NB4 (cell line): ENCODE results near the gene ACSM5.
"Not testable (repeated sequence)": the region's sequence is repeated elsewhere in the genome, so short reads cannot be mapped to it uniquely, and the experiment has no call there.

Experiments used
- DNase-seq: peaks from one replicate; pipeline ENCODE4 v3.0.0; 2010; ENCODE audit warnings: low read depth
- H3K4me3 ChIP-seq: one replicate; pipeline ENCODE4 v1.5.1; 2011; ENCODE audit warnings: mild to moderate bottlenecking, low read depth, low read length, moderate library complexity
- CTCF ChIP-seq: IDR thresholded peaks from one replicate; pipeline ENCODE4 v1.5.1; 2012; ENCODE audit warnings: low read depth, low read length
- MAX ChIP-seq: IDR thresholded peaks from 2 replicates; pipeline ENCODE4 v1.6.1; 2011; ENCODE audit warnings: low read depth, low read length
- MYC ChIP-seq: IDR thresholded peaks from 2 replicates; pipeline ENCODE4 v1.6.1; 2011; ENCODE audit warnings: low read depth, low read length
- POLR2A ChIP-seq: IDR thresholded peaks from 2 replicates; pipeline ENCODE4 v1.6.1; 2011; ENCODE audit warnings: mild to moderate bottlenecking; ENCODE audit not compliant: insufficient read length; ENCODE audit errors: extremely low read depth

ACSM5 gene

GRCh38 chr16:20441191-20441590, 31.9 kb downstream of the ACSM5 start:
- TF ChIP-seq MYC (no peak), POLR2A (no peak), MAX (no peak), CTCF (no peak)
- no peak overlapping the region for H3K4me3 ChIP-seq
- DNase-seq: no peak

GRCh38 chr16:20441859-20442258, 32.5 kb downstream of the ACSM5 start:
- not testable (repeated sequence) for H3K4me3 ChIP-seq, DNase-seq

- not testable (repeated sequence) for H3K4me3 ChIP-seq
These were observed 37.5 kb downstream of the ACSM5 start for GRCh38 chr16:20446652-20447393.

GRCh38 chr16:20451364-20451763, 42.0 kb downstream of the ACSM5 start, which contains the start of gene ACSM2A:
TSS of gene ACSM2A (plus strand) at chr16:20451521. CDS start at chr16:20460115, 8,594 bp downstream.
- not testable (repeated sequence) for H3K4me3 ChIP-seq, DNase-seq

More at GRCh38 chr16:20446652-20447393, 37.5 kb downstream of the ACSM5 start:
- not testable (repeated sequence) for DNase-seq

- not testable (repeated sequence) for DNase-seq, H3K4me3 ChIP-seq
These were observed 44.3 kb downstream of the ACSM5 start for GRCh38 chr16:20453633-20454032.

- H3K4me3 ChIP-seq: not testable (repeated sequence)
These were observed 49.9 kb downstream of the ACSM5 start for GRCh38 chr16:20459227-20459626.

GRCh38 chr16:20460313-20460712, 51.0 kb downstream of the ACSM5 start:
- DNase-seq, H3K4me3 ChIP-seq: not testable (repeated sequence)

More at GRCh38 chr16:20459227-20459626, 49.9 kb downstream of the ACSM5 start:
- DNase-seq: not testable (repeated sequence)

GRCh38 chr16:20468954-20469353, 59.6 kb downstream of the ACSM5 start:
- not testable (repeated sequence) for DNase-seq, H3K4me3 ChIP-seq

- DNase-seq: not testable (repeated sequence)
These were observed 60.6 kb downstream of the ACSM5 start for GRCh38 chr16:20469930-20470329.

GRCh38 chr16:20470732-20471131, 61.4 kb downstream of the ACSM5 start:
- H3K4me3 ChIP-seq, DNase-seq: not testable (repeated sequence)

More at GRCh38 chr16:20469930-20470329, 60.6 kb downstream of the ACSM5 start:
- H3K4me3 ChIP-seq: not testable (repeated sequence)

- not testable (repeated sequence) for DNase-seq, H3K4me3 ChIP-seq
These were observed 67.9 kb downstream of the ACSM5 start for GRCh38 chr16:20477188-20477744.

- H3K4me3 ChIP-seq, DNase-seq: not testable (repeated sequence)
These were observed 74.7 kb downstream of the ACSM5 start for GRCh38 chr16:20483989-20484388.

GRCh38 chr16:20484726-20485125, 75.4 kb downstream of the ACSM5 start:
- no peak for DNase-seq
- H3K4me3 ChIP-seq: no peak overlapping the region

More at GRCh38 chr16:20484726-20485125, 75.4 kb downstream of the ACSM5 start:
- TF ChIP-seq MYC: no peak
- TF ChIP-seq CTCF: no peak
- no peak for TF ChIP-seq MAX
- no peak for TF ChIP-seq POLR2A
